GM19099 (cell line): ENCODE data around the gene PLSCR4.

Source experiments
- POLR2A ChIP-seq: IDR thresholded peaks from 3 replicates; pipeline ENCODE4 v1.6.1; 2011; ENCODE audit warnings: low read depth; ENCODE audit not compliant: insufficient read length; ENCODE audit errors: extremely low read depth

Gene PLSCR4

DNA sequence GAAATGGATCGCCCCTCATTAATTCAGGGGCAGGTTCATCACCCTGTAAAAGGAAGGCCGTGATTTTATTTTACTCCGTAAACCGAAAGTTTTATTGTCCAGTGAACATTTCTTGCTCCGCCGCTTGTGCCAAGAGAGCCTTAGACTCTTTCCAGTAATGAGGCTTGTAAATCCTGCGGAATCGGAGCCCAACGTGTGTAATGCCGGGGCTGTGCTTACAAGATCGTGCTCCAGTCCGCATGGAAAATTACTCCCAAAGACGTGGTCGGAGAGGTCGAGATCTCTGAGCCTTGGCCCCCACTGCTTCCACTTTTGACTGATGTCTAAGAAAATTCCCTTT is 89.3 kb downstream of the PLSCR4 start:
- TF ChIP-seq POLR2A = no peak

DNA sequence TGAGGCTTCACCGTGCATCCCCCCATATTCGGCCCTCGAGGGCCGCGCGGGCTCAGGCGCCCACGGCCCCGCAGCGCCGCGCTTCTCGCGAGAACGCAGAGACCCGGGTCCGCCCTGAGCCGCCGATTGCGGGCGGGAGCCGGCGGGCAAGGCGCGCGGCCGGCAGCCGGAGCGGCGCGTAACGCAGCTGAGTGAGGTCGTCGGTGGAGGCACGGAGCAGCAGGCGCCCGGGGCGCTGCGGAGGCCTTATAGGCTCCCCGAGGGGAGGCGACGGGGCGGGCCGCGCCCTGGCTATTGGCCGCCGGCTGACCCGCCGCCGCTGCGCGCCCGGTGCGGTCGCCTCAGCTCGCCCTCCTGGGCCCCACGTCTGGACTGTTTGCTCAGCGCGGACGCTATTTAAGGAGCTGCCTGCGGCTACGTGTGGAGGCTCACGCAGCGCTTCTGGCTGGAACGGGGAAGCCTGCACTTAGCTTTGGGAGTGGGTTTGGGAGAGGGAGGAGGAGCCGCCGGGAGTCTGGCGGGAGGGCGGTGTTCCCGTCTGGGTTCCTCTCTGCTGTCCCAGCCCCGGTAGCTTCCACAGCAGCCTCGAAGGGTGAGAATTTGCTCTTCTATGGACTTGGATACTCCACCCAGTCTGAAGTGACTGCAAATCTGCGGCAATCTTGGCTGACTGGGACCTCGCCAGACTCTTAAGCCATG is 89.8 kb downstream of the PLSCR4 start, which contains the start of gene PLOD2:
Gene PLOD2 (minus strand): TSS at position 221 of the 699 bp plus-strand sequence. CDS start 195 bp downstream, at position 26.
- peak; percentile 44 for TF ChIP-seq POLR2A

DNA sequence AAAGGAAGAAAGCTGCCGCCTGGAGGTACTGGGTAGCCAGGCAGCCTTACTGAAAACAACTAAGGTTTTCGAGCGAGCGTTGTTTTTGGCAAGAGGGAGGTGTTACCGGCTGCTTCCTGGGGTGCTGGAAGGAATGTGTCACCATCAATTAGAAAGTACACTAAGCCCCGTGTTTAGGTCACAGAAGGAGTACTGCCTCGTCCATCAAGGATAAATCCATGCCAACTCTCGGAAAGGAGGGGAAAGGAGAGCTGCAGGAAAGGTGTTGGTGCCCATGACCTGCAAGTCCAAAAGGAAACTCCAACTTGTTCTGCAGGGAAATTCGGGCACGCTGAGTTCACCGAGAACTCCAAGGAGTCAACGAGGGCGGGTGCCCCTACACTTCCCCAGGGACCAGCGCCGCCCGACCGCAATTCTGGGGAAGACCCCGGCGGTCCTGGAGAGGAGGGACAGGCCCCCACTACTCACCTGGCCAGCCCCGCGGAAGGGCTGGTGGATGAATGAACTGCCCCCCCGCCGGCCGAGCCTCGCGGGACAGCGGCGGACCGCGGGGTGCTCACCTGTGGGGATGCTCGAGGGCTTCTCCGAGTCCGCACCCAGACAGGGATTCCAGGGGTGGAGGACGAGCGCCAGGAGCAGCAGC is 90.5 kb downstream of the PLSCR4 start:
- TF ChIP-seq POLR2A = no peak

DNA sequence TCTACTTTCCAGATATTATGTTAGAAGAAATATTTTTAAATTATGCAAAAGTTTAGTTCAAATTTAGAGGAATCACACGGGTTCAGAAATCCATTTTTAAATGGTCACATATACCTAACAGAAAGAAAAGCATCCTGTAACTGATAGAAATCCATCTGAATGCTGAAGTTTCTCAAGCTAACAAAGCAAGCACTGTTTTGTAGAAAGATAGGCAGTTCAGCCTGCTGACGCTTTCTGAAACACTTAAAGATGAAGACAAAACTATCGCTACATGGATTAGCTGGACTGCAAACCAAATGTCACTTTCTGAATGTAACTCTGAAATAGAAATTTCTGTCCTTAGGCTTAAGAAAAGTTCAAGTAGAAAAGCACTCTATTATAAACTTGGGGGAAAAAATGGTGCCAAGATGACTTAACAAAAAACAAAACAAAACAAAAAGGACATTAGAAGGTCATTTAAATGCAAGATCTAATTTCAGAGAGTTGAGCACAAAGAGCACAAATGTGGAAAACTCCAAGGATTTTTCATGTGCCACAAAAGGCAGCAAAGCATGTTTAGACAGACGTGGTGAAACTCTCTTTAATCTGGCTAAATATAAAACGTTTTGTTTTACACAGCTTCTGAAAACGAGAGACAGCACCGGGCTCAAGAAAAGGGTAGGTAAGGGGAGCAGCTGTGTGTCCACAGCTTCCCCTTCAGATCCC is 91.1 kb downstream of the PLSCR4 start:
- TF ChIP-seq POLR2A = no peak

DNA sequence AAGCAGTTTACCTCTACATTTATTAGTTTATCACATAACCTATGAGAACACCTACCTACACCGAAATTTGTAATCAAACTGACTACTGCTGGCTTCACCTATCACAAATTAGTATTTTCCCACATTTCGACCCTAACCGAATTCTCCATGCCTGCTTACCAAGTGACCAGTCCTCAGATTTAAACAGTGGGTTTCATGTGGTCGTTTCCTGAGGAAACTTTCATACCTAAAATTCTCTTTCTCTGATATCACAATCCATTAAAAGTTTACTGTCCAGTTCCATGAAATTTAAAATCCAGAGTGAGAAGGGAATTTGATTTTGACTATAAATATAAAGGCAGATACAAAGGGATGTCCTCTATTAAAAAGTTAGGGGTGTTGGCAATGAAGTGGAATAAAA is 91.9 kb downstream of the PLSCR4 start:
- no peak for TF ChIP-seq POLR2A

DNA sequence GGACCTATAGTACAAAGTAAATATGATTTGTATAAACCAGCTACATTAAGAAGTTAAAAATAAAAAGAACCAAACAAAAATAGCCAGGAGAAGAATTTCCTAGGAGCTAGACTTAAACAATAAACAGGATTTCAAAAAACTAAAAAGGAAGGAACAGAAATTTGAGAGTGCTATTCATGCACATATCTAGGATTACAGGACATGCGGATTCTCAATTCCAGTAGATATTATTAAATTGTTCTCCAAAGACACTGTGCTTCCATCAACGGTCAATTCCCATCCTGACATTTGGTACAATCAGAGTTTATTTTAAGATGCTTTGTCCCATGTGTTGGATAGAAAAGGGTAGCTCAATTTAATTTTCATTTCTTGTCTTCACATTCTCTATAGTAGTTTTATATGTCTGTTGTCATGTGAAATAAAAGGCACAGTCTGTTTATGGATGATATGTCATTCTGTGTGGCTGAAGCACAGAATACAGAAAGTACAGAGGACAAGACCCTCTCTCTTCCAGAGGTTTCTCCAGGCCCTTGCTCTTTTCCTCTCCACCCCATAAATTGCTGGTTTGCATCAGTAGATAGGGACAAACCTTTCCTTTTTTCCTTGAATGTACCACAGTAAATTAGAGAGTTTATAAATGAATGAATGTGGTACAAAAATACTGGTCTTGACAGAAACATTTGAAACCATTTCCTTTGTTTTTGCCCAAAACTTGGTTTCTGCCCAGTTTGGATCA is 93.4 kb downstream of the PLSCR4 start:
- TF ChIP-seq POLR2A = no peak

DNA sequence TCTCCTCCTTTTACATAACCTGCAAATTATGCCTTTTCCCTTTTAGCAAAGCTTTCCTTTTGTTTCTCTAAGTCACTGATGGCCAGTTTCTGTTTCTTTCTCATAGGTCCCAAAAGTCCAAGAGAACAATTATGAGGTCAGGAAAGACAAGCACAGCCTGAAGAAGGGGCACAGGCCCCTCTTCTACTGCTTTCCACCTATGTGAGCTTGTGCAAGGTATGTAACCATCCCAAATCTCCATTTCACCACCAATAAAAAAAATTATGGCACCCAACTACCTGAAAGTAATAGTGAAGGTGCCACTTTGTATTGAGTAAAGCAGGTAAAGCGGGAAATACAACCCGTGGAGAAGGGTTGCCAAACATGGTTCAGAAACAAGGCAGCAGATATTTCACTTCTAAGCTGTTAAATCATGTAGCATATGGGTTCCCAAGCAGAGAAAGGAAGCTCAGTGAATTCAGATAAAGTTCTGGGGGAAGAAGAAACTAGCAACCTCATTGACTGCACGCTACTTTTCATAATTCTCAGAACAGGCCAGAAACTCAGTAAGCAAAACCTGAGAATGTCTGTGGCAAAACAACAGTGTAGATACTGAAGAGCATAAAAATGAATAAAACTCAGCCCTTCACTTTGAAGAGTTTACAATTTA is 94.1 kb downstream of the PLSCR4 start:
- no peak for TF ChIP-seq POLR2A

DNA sequence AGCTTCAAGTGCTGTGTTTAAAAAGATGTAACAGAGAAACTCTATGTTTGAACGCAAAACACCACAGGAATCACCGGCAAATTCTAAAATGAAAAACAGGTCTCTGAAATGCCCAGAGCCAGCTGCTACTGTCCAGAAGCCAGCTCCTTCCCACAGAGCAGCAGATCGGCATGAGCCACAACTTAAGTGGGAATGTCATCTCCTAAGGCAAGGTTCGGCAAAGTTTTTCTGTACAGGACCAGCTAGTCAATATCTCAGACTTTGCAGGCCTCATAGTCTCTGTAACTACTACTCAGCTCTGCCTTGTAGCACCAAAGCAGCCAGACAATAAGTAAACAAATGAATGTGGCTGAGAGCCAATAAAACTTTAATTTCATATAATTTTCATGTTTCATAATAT is 94.8 kb downstream of the PLSCR4 start:
- TF ChIP-seq POLR2A = no peak

DNA sequence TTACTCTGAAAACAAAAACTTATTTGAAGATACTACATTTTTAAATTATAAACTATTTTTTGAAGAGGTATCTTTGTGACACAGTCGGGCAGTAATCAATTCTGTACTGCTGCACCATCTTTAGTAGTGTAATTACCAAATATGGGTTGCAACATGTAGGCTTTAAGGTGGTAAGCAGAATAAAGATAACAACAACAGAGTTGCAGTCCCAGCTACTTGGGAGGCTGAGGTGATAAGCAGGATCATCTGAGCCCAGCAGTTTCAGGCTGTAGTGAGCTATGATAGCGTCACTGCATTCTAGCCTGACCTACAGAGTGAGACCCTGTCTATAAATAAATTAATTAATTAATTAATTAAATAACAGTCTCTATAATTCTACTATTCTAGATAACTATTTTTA is 95.9 kb downstream of the PLSCR4 start:
- TF ChIP-seq POLR2A = no peak

DNA sequence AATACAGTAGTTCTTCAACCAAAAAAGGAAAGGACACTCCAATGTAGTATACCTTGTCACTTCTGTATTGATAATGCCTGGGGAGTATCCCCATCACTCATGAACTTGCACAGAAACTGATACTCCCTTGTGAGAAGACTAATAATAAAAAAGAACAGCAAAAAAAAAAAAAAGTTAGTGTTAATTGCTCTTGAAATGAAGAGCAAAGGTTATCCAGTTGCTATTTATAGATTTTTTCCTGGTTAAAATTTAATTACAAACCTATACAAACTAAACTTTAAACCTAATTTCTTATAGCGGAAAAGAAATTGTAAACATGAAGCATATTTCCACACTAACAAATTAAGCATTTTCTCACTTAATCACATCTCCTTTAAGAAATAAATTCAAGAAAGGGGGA is 96.6 kb downstream of the PLSCR4 start:
- no peak for TF ChIP-seq POLR2A

DNA sequence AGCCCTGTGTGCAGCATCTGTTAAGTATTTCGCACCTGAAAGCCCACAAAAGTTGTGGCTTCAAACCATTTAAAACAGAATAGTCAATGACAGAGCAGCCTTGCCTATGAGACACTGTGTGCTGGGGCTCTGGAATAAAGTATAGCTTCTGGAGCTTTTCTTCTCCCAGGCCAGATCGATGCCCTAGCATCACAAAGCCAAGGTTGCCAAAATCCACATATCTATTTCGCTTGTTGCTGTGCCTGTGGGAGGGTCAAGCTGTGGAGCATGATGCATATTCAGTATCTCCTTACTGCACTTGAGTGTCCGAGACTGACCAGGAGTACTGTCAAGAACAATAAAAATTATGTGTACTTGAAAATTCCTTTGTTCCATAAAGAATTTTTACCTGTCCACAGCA is 97.5 kb downstream of the PLSCR4 start:
- TF ChIP-seq POLR2A = no peak

DNA sequence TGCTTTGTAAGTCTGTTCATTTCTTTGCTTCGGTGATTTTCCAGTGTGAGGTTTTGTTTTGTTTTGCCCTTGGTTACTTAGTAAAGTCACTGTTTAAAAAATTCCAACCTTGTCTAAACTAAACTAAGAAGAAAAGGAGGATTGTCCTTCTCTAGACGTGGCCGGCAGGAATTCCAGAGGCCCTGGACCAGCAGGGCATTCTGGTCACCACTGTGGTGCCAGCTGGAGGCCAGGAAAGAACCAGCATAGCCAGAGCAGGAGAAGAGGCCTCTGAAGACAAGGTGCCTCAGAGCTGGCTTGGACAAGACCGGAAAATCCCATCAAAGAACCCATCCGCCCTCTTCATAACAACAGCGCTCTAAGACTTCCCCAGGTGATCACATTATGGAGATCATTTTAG is 98.1 kb downstream of the PLSCR4 start:
- TF ChIP-seq POLR2A = no peak

DNA sequence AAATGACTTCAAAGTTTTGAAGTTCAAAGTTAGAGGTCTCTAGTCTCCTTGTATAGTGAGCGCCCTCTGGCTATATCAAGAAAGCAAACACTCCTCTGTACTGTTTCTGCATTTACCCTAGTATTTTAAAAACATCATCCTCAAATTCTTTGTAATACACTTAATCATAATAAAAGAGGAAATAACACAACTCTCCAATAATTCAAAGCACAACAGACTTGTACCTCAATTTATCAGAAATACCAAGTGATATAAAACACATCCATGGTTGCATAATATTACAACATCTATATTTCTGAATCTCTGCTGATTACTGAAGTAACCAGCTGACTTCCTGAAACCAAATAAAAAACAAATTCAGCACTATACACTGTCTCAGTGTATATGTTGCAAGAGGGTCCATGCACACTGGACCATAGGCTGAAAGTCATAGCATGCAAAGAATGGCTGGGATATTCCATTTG is 102.4 kb downstream of the PLSCR4 start:
- no peak for TF ChIP-seq POLR2A

DNA sequence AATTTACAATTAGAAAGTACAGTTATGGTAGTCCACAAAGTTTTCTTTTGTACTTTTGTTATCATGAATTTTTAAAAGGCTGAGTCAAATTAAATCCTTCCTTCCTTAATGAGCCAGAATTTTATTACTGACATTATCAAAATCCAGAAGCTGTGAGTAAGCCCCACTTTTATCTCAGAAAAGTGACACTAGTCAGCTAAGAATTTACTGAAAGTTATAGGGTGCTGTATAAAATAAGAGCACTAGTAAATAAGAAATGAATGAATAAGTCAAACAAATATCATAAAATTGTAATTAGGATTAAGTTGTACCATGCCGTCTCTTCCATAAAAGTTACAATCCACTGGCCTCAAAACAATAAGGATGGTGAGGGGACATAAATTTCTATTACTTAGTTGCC is 105.3 kb downstream of the PLSCR4 start:
- no peak for TF ChIP-seq POLR2A

DNA sequence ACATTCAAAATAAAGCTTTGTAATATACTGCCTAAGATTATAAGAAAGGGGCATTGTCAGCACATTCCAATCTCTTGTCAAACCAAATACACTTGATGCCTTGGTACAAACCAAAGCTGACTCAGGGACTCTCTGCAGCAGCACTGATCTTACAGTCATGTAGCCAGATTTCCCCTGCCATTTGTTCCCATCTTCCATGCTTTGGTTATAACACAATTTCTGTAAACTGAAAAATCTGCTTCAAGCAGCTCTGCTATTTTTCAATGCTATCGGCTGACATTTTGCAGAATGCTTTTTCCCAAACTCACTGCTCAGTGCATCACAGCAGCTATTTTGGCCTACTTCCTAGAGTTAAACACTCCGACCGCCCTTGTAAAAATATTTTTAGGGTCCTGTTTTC is 108.1 kb downstream of the PLSCR4 start:
- TF ChIP-seq POLR2A = no peak
